GM21528 (cell line): ENCODE measurements around the gene HSCB.
"Not testable (repeated sequence)": the region's sequence is repeated elsewhere in the genome, so short reads cannot be mapped to it uniquely, and the experiment has no call there.

Source experiments
- ATAC-seq: cut with Tn5 transposase; IDR thresholded peaks from one replicate; pipeline ENCODE4 v1.9.1; 2021; ENCODE audit warnings: mild to moderate bottlenecking, moderate library complexity; ENCODE audit not compliant: unreplicated experiment, low FRiP score

The HSCB gene

GRCh38 chr22:28741785-28742561 lies at the start of gene HSCB, which contains the start of gene CHEK2:
Gene HSCB (plus strand): TSS chr22:28742039. CDS start chr22:28742096, 57 bp downstream.
Gene CHEK2 (minus strand): TSS chr22:28741820. CDS start chr22:28734721, 7,099 bp downstream.
- ATAC-seq: peak; percentile 87

GRCh38 chr22:28693041-28693760 lies 48.6 kb upstream of the HSCB start:
- ATAC-seq: not testable (repeated sequence)

DNA sequence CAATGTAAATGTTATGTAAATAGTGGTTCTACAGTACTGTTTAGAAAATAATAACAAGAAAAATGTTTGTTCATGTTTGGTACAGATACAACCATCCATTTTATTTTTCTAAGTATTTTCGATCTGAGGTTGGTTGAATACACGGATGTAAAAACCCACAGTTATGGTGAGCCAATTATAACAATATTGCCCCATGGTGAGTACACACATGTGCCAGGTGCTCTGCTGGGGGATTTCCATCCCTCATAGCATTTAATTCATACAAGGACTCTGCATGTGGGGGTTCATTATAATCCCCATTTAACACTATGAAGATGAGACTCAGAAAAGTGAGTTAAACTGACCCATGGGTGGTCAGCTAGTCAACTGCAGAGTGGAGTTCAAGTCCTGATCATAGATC lies 38.9 kb upstream of the HSCB start:
- ATAC-seq: no peak

DNA sequence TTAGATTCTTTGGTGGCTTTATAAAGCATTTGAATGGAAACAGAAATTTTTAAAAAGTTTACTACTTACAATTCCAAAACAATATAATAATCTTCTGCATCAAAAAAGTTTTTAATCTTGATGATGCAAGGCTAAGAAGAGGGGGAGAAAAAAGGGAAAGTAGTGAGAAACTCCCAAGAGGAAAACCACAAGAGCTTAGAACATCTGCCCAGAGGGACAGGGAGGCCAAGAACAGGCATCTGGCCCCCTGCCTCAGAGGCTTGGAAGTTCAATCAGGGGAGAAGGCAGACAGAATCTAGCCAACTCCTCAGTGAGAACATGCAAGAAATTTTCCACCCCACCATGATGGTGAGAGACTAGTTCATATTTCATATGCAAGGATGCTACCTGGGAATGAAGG lies 38.4 kb upstream of the HSCB start:
- ATAC-seq: no peak

DNA sequence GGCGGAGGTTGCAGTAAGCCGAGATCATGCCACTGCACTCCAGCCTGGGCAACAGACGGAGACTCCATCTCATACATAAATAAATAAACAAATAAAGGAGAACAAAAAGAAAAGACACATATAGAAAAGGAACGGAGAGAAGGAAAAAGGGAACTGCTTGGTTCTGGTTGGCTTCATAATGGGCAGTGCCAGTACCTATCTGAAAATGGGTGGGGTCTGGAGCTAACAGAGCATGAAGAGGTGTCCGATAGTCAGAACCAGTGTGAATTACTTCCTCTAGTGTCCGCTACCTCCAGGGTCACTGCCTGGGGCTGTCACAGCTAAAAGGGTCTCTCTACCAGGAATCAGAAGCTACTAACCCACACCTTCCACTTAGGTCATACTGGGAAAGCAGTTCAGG lies 35.0 kb upstream of the HSCB start:
- no peak for ATAC-seq

GRCh38 chr22:28710107-28710506 lies 31.7 kb upstream of the HSCB start:
- no peak for ATAC-seq

GRCh38 chr22:28710576-28711191 lies 31.2 kb upstream of the HSCB start:
- no peak for ATAC-seq

GRCh38 chr22:28711341-28711740 lies 30.5 kb upstream of the HSCB start:
- ATAC-seq: no peak

DNA sequence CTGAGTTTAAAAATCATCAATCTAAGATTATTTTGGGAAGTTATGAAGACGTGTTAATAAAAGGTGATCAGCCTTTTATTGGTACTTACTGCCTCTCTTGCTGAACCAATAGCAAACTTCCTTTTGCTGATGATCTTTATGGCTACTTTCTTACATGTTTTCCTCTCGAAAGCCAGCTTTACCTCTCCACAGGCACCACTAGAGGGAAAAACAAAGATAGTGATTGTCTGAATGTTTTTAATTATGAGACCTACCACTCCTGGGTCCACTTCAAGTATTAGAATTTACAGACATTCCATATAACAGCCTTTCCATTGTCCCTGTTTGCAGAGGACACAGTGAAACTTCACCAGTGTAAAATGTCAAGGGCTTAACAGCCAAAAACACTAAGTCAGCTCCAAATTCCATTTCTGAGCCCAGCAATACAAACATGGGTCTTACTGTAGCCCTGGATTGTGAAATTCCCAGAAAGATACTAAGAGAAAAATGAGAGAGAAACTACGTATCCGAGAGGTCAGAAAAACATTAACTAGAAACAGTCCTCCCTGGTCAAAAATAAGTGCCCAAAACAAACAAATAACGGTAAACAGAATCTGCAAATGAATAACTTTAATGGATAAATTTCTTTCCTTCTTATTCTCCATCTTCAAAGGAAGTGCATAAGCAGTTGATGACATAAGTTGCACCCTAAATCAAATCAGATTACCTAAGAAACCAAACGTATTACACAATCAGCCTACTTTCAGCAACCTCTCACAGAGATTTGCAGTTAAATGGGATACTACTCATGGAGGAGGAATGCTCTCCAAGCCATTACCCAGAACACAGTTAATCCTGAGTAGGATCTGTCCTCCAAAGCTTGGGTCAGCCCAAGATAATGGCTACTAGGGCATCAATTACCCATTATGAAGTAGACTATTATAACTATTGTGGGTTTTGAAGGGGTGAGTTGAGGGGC lies 29.7 kb upstream of the HSCB start:
- no peak for ATAC-seq

- no peak for ATAC-seq
Measured at GRCh38 chr22:28714043-28714628, 27.7 kb upstream of the HSCB start.

DNA sequence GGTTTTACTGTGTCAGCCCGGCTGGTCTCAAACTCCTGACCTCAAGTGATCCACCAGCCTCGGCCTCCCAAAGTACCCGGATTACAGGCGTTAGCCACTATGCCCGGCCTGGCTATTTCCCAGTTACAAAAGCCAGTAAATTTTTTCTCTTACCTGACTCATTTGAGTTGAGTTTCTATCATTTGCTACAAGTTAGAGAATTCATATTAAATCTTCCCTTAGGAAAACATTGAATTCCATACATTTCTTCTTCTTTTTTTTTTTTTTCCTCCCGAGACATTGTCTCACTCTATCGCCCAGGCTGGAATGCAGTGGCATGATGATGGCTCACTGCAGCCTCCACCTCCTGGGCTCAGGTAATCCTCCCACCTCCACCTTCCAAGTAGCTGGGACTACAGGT lies 26.2 kb upstream of the HSCB start:
- no peak for ATAC-seq

GRCh38 chr22:28716686-28717085 lies 25.2 kb upstream of the HSCB start:
- no peak for ATAC-seq

DNA sequence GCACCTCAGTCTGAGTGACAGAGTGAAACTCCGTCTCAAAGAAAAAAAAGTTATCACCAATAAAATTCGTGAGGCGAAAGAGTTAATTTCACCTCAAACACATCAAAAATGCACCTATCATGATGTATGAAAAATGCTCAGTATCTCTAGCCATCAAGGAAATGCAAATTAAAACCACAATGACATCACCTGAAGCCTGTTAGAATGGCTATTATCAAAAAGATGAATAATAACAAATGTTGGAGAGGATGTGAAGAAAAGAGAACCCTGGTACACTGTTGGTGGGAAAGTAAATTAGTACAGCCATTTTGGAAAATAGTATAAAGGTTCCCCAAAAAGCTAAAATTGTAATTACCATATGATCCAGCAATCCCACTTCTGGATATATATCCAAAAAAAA lies 23.8 kb upstream of the HSCB start:
- no peak for ATAC-seq

DNA sequence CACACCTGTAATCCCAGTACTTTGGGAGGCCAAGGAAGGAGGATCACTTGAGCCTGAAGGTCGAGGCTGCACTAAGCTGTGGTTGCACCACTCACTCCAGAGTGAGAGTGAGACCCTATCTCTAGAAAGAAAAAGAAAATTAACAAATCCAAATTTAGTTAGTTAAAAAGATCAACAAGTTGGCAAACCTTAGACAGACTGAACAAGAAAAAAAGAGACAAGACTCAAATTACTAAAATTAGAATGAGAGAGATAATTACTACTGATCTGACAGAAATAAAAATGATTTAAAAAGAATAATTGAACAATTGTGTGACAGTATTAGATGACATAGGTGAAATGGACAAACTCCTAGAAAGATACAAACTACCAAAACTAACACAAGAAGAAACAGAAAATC lies 13.8 kb upstream of the HSCB start:
- ATAC-seq: no peak

- no peak for ATAC-seq
Measured at GRCh38 chr22:28728621-28729313, 13.1 kb upstream of the HSCB start.

DNA sequence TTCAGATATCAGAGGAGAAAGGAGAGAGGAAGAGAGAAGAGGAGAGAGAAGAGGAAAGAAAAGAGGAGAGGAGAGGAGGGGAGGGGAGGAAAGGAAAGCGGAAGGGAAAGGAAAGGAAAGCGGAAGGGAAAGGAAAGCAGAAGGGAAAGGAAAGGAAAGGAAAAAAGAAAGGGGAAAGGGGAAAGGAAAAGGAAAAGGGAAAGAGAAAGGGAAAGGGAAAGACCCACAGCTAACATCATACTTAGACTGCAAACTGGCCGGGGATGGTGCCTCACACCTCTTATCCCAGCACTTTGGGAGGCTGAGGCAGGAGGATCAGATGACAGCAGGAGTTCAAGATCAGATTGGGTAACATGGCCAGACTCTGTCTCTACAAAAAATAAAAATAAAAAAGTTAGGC lies 11.7 kb upstream of the HSCB start:
- ATAC-seq: no peak

DNA sequence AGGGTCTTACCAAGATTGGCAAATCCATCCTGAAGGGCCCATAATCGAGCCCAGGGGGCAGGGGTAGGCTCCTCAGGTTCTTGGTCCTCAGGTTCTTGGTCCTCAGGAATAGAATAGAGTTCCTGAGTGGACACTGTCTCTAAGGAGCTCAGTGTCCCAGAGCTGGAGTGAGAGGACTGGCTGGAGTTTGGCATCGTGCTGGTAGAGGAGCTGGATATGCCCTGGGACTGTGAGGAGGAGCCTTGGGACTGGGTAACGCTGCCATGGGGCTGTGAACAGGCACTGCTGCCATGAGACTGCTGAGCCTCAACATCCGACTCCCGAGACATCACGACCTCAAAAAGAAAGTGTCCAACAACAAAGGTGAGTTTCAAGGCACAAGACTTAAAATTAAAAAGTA lies 7.4 kb upstream of the HSCB start:
- no peak for ATAC-seq

GRCh38 chr22:28736301-28737155 lies 5.3 kb upstream of the HSCB start:
- ATAC-seq: no peak
